ENCODE measurements around the gene ZNF600.

- TF ChIP-seq CTCF (IDR thresholded peaks at IDR 0.05) (no peak), POLR2A (IDR thresholded peaks at IDR 0.05) (no peak)
Observed at GRCh38 chr19:52789440-52789839, 2.8 kb upstream of the ZNF600 start.
